Measurements from ENCODE around the gene COL9A1.
"Not testable (repeated sequence)": the region's sequence is repeated elsewhere in the genome, so short reads cannot be mapped to it uniquely, and the experiment has no call there.

Gene COL9A1

GRCh38 chr6:70303034-70303525 is at the start of gene COL9A1:
Gene COL9A1 (minus strand): TSS chr6:70303084. CDS start chr6:70302924, 160 bp downstream.
- no peak for DNase-seq (ENCODE audit: low read depth, low spot score)

GRCh38 chr6:70351461-70351860 is 48.6 kb upstream of the COL9A1 start:
- DNase-seq (ENCODE audit: low read depth, low spot score): no peak

- no peak for DNase-seq (ENCODE audit: low read depth, low spot score)
These were observed 42.7 kb upstream of the COL9A1 start for GRCh38 chr6:70345619-70346018.

- no peak for DNase-seq (ENCODE audit: low read depth, low spot score)
These were observed 40.4 kb upstream of the COL9A1 start for GRCh38 chr6:70343313-70343712.

- DNase-seq (ENCODE audit: low read depth, low spot score): not testable (repeated sequence)
These were observed 36.9 kb upstream of the COL9A1 start for GRCh38 chr6:70339810-70340209.

- DNase-seq (ENCODE audit: low read depth, low spot score): no peak
These were observed 35.9 kb upstream of the COL9A1 start for GRCh38 chr6:70338775-70339174.

GRCh38 chr6:70337743-70338105 is 34.8 kb upstream of the COL9A1 start:
- DNase-seq (ENCODE audit: low read depth, low spot score): no peak

- DNase-seq (ENCODE audit: low read depth, low spot score): no peak
These were observed 34.3 kb upstream of the COL9A1 start for GRCh38 chr6:70336996-70337742.

GRCh38 chr6:70327036-70327435 is 24.2 kb upstream of the COL9A1 start:
- DNase-seq (ENCODE audit: low read depth, low spot score): no peak

GRCh38 chr6:70325009-70325408 is 22.1 kb upstream of the COL9A1 start:
- DNase-seq (ENCODE audit: low read depth, low spot score): no peak

GRCh38 chr6:70317799-70318198 is 14.9 kb upstream of the COL9A1 start:
- DNase-seq (ENCODE audit: low read depth, low spot score): not testable (repeated sequence)

- DNase-seq (ENCODE audit: low read depth, low spot score): no peak
These were observed 12.3 kb upstream of the COL9A1 start for GRCh38 chr6:70315079-70315751.

- DNase-seq (ENCODE audit: low read depth, low spot score): no peak
These were observed 11.4 kb upstream of the COL9A1 start for GRCh38 chr6:70314296-70314695.

- no peak for DNase-seq (ENCODE audit: low read depth, low spot score)
These were observed 9.4 kb upstream of the COL9A1 start for GRCh38 chr6:70312165-70312745.

- no peak for DNase-seq (ENCODE audit: low read depth, low spot score)
These were observed 7.3 kb upstream of the COL9A1 start for GRCh38 chr6:70310063-70310694.

- DNase-seq (ENCODE audit: low read depth, low spot score): no peak
These were observed 6.4 kb upstream of the COL9A1 start for GRCh38 chr6:70309243-70309642.

GRCh38 chr6:70308142-70308541 is 5.3 kb upstream of the COL9A1 start:
- DNase-seq (ENCODE audit: low read depth, low spot score): not testable (repeated sequence)

GRCh38 chr6:70307008-70307407 is 4.1 kb upstream of the COL9A1 start:
- DNase-seq (ENCODE audit: low read depth, low spot score): no peak

GRCh38 chr6:70304616-70305015 is 1.7 kb upstream of the COL9A1 start:
- no peak for DNase-seq (ENCODE audit: low read depth, low spot score)

- no peak for DNase-seq (ENCODE audit: low read depth, low spot score)
These were observed 3.4 kb downstream of the COL9A1 start for GRCh38 chr6:70299456-70299855.

GRCh38 chr6:70298068-70298467 is 4.8 kb downstream of the COL9A1 start:
- DNase-seq (ENCODE audit: low read depth, low spot score): no peak

GRCh38 chr6:70292193-70292592 is 10.7 kb downstream of the COL9A1 start:
- no peak for DNase-seq (ENCODE audit: low read depth, low spot score)
